Activated CD4-positive, alpha-beta memory T cell treated with anti-CD3 and anti-CD28 coated beads, Interleukin-2, amount 10 ng/mL, durations not matched to agents 7 days and 5 days (primary cell): ENCODE measurements around the gene CRYBG2. TPM values are rescaled to one million over a fixed set of nuclear protein-coding genes. Genes with fewer than 3 reads are reported as not detected.
A peak's percentile ranks its signal among the peaks of the same experiment; 100 is the strongest.
"Not testable (repeated sequence)": the region's sequence is repeated elsewhere in the genome, so short reads cannot be mapped to it uniquely, and the experiment has no call there.

Experiments
- CTCF ChIA-PET: fragments of 350-600 bp; sonication (Branson Sonifier 250); formaldehyde crosslinking; loops from one replicate; lab custom pipeline; 2021; ENCODE audit warnings: antibody characterized with exemption, inconsistent platforms; lab: Charles Lee
- POLR2A ChIA-PET: fragments of 350-600 bp; sonication (Branson Sonifier 250); formaldehyde crosslinking; loops from one replicate; lab custom pipeline; 2021; ENCODE audit warnings: antibody characterized with exemption; lab: Charles Lee
- DNase-seq: peaks from one replicate; pipeline ENCODE4 v3.0.0-alpha.2; 2020
- H3K27ac Mint-ChIP-seq: one replicate; pipeline ENCODE4 v1.8.0; 2021; ENCODE audit warnings: mild to moderate bottlenecking, mixed read lengths
- H3K27me3 Mint-ChIP-seq: one replicate; pipeline ENCODE4 v1.8.0; 2021; ENCODE audit warnings: mixed read lengths
- H3K36me3 Mint-ChIP-seq: one replicate; pipeline ENCODE4 v1.8.0; 2021; ENCODE audit warnings: low read depth, mixed read lengths
- H3K4me1 Mint-ChIP-seq: one replicate; pipeline ENCODE4 v1.8.0; 2021; ENCODE audit warnings: mixed read lengths
- H3K4me3 Mint-ChIP-seq: one replicate; pipeline ENCODE4 v1.8.0; 2021; ENCODE audit warnings: mild to moderate bottlenecking, mixed read lengths
- H3K9me3 Mint-ChIP-seq: one replicate; pipeline ENCODE4 v1.8.0; 2021; ENCODE audit warnings: mixed read lengths
- total RNA-seq, 2 experiments: library from RNA; stranded (reverse); gene quantifications; one replicate each; pipeline ENCODE4 v1.2.3, GENCODE V29; 2021

Gene CRYBG2
- total RNA-seq, 2 experiments from 2014 or later, result 1.9 to 4.3 TPM

DNA sequence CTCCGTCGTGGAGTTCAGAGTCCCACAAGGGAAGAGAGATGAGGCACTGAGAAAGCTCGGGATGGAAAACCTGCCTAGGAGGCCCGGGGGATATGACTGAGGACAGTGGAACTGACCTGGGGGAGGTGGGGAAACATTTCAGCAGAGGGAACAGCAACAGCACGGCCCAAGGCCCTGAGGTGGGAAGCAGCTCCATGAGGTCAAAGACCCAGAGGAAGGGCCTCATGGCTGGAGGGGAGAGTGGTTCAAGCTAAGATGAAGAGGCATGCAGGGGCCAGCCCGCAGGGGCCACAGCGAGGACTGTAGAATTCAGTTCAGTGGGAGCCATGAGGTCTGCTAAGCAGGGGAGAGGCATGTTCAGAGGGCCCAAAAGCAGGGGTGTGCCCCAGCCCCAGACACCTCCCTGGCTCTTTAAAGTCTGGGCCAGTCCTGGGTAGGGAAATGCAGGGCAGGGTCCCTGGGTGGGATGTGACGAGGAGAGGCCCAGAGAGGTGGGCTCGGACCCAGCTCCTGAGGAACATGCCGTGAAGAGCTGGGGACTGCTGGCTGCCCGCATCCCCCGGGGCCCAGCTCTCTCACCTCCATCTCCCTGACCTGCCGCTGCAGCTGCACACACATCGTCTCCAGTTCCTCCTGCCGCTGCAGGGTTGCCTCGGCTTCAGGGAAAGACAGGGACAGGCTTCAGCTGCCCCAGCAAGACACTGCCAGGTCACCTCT lies 57.4 kb downstream of the CRYBG2 start:
- no peak for DNase-seq
- Mint-ChIP-seq H3K36me3 (peaks cover 5% of the 10 kb centered on the region), H3K27me3 (no peaks in the 10 kb centered on the region), H3K4me3 (no peak overlapping the region), H3K9me3 (no peaks in the 10 kb centered on the region), H3K27ac (no peak overlapping the region), H3K4me1 (peaks cover 19% of the 10 kb centered on the region)
- ChIA-PET POLR2A (interaction anchor here (1.3 to 28.5 kb wide), 4 partner anchors 10 to 21 kb away, joined by 3 to 1302 read pairs (median 6); partner anchors contain the start of genes CD52, SH3BGRL3 and UBXN11), CTCF (interaction anchor here (1.0 to 1.3 kb wide), 2 partner anchors 12 to 23 kb away, joined by 3 to 4 read pairs; no protein-coding TSS in a partner anchor)

DNA sequence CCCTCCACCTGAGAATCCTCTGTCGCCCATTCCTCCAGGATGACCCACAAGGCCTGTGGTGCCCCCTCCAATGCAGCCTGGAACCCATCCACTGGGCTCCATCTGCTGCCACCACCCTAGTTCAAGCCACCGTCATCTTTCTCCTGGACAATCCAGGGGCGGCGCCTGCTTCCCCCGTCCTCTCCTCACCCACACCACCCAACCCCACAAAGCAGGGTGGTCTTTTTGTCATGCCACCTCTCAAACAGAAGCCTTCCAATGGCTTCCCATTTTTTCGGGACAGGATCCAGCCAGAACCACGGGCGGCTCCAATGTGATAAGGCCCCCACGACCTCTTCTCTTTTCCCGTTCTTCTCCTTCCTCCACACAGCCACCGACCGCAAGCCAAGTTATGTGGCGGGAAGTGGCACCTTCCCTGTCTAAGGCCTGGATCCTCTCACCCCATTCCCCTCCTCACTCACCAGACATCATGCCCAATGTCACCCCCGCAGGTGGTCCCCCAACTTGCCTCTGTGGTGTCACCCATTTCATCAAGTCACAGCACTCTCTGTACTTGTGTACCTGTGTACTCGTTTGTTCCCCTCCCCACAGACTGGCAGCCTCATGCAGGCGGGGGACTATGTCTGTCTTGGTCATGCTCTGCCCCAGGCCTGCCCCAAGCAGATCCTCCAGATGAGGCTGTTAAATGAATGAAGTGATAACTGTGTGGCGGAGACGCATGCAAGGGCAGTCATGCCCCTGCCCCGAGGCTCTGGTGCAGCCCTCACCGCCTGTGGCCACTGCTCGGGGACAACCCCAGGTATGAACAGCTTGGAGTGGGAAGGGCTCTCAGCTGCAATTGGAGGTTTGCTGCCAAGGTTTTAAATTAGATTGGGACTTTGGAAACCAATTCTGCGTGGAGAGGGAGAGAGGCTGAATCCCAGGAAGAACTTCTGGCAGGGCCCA lies 58.5 kb downstream of the CRYBG2 start:
- Mint-ChIP-seq H3K27ac (no peak overlapping the region), H3K4me1 (peaks cover 22% of the 10 kb centered on the region), H3K4me3 (no peak overlapping the region), H3K27me3 (no peaks in the 10 kb centered on the region), H3K36me3 (peaks cover 5% of the 10 kb centered on the region), H3K9me3 (no peaks in the 10 kb centered on the region)
- POLR2A ChIA-PET, result interaction anchor here (1.3 to 28.5 kb wide), 2 partner anchors 11 to 12 kb away, joined by 5 to 1302 read pairs; partner anchors contain the start of genes SH3BGRL3 and UBXN11
- CTCF ChIA-PET, result no interaction called here
- no peak for DNase-seq

DNA sequence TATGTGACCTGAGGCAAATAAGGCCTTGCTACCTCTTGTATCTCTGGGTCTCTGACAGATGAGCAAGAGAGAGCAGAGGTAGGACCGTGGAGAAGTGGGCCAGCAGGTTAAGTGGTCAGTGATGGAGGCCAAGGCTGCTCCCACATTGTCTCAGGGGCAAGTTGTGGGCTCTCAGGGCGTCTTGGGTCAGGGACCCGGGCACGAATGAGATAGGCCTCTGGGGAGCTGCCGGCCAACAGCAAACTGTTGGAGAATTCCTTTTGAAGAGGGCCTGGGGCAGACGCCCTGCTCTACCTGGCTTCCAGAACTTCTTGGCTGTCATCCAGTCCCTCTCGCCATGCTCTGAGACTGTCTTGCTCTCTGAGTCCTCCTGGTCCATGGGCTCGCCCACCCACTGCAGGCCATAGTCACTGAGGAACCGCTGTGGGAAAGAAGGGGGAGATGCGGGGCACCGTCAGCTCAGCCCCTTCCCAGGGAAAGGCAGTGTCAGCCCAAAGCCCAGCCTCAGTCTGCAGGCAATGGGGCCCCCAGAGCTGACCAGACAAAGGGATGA lies 59.9 kb downstream of the CRYBG2 start:
- POLR2A ChIA-PET, result interaction anchor here (1.2 to 1.3 kb wide), 3 partner anchors 13 to 21 kb away, joined by 3 to 5 read pairs (median 3); partner anchors contain the start of gene UBXN11
- Mint-ChIP-seq H3K36me3 (peaks cover 5% of the 10 kb centered on the region), H3K27me3 (no peaks in the 10 kb centered on the region), H3K27ac (no peak overlapping the region), H3K4me1 (peaks cover 31% of the 10 kb centered on the region), H3K9me3 (no peaks in the 10 kb centered on the region), H3K4me3 (no peak overlapping the region)
- CTCF ChIA-PET, result no interaction called here
- DNase-seq, result no peak

DNA sequence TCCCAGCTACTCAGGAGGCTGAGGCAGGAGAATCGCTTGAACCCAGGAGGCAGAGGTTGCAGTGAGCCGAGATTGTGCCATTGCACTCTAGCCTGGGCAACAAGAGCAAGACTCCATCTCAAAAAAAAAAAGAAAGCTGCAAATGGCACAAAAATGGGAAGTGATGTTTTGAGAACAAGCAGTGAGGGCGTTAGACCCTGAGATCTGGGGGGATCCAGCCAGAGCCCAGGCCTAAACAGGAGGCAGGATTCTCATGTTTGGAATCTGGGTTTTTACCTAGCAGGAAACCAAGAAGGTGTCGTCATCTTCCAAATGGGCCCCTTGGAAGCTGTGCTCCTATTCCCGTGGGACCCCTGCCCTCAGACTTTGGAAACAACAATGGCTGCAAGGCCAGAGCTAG lies 61.2 kb downstream of the CRYBG2 start:
- not testable (repeated sequence) for H3K36me3 Mint-ChIP-seq, H3K27me3 Mint-ChIP-seq, H3K27ac Mint-ChIP-seq, H3K4me3 Mint-ChIP-seq, H3K9me3 Mint-ChIP-seq, DNase-seq
- peaks cover 42% of the 10 kb centered on the region for H3K4me1 Mint-ChIP-seq
- POLR2A ChIA-PET, result interaction anchor here (19.9 kb wide), 1 partner anchor 17 kb away, joined by 1302 read pairs; the partner anchor contains the start of genes CD52 and UBXN11
- CTCF ChIA-PET, result interaction anchor here (1.4 to 1.5 kb wide), 2 partner anchors 15 to 28 kb away, joined by 4 to 6 read pairs; no protein-coding TSS in a partner anchor

DNA sequence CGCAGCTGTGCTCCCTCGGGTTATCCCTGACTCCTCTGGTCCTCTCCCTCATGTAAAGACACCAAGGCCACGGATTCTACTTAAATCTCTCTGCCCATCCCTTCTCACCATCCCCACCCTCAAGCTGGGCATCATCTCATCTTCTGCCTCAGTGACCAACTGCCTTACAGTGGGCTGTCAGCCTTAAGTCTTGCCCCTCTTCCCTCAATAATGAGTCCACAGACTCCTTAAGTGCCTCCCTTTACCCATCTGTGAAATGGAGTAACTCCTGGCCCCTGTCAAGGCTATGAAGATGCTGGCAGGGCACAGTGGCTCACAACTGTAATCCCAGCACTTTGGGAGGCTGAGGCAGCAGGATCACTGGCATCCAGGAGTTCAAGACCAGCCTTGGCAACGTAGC lies 62.0 kb downstream of the CRYBG2 start:
- no peaks in the 10 kb centered on the region for H3K9me3 Mint-ChIP-seq
- CTCF ChIA-PET, result interaction anchor here (1.4 to 1.5 kb wide), 2 partner anchors 16 to 28 kb away, joined by 4 to 6 read pairs; no protein-coding TSS in a partner anchor
- no peak overlapping the region for H3K4me3 Mint-ChIP-seq
- POLR2A ChIA-PET, result interaction anchor here (19.9 kb wide), 1 partner anchor 18 kb away, joined by 1302 read pairs; the partner anchor contains the start of genes CD52 and UBXN11
- H3K36me3 Mint-ChIP-seq, result peaks cover 5% of the 10 kb centered on the region
- peaks cover 50% of the 10 kb centered on the region for H3K4me1 Mint-ChIP-seq
- peak overlapping the region; percentile 98 for H3K27ac Mint-ChIP-seq
- DNase-seq, result no peak
- H3K27me3 Mint-ChIP-seq, result no peaks in the 10 kb centered on the region

DNA sequence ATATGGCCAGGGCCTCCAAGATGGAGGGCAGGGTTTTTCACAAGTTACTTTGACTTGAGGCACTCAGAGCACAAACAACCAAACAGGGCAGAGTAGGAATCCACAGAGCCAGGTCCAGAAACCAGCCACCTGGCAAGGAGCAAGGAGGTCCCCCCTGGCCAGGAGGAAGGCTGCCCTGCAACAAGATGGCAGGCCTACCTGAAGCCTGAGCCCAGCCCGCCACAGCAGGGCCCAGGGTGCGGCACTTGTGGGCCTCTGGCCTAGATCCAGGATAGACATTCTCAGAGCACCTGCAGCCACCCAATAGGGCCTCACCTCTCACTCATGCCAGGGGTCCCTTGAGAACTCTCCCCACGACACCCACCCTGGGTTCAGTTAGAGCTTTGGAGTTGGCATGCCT lies 62.5 kb downstream of the CRYBG2 start:
- H3K4me3 Mint-ChIP-seq, result no peak overlapping the region
- peak overlapping the region; percentile 98 for H3K27ac Mint-ChIP-seq
- H3K4me1 Mint-ChIP-seq, result peaks cover 55% of the 10 kb centered on the region
- H3K36me3 Mint-ChIP-seq, result peaks cover 5% of the 10 kb centered on the region
- no peak for DNase-seq
- H3K9me3 Mint-ChIP-seq, result no peaks in the 10 kb centered on the region
- no peaks in the 10 kb centered on the region for H3K27me3 Mint-ChIP-seq
- CTCF ChIA-PET, result interaction anchor here (0.5 to 1.5 kb wide), 2 partner anchors 29 to 144 kb away, joined by 3 to 4 read pairs; no protein-coding TSS in a partner anchor
- POLR2A ChIA-PET, result interaction anchor here (19.9 kb wide), 1 partner anchor 19 kb away, joined by 1302 read pairs; the partner anchor contains the start of genes CD52 and UBXN11

DNA sequence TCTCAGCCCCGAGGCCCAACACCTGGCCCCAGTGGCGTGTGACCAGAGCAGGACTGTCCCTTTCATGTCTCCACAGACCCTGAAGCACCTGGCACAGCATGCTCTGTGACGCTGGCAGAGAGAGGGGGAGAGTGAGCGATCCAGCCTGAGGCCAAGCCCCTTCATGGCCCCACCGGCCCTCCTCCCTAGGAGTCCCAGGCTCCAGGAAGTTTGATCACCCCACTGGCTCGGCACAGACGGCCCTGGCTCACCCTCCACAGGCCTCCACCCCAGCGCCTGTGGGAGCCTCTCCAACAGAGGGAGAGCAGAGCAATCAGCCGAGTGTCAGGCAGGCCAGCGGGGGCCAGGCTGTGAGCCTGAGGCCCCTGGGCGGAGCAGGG lies 63.1 kb downstream of the CRYBG2 start:
- Mint-ChIP-seq H3K4me1 (peaks cover 61% of the 10 kb centered on the region), H3K27ac (peak overlapping the region; percentile 98), H3K4me3 (no peak overlapping the region), H3K36me3 (peaks cover 5% of the 10 kb centered on the region), H3K27me3 (no peaks in the 10 kb centered on the region), H3K9me3 (no peaks in the 10 kb centered on the region)
- POLR2A ChIA-PET, result interaction anchor here (2.0 to 19.9 kb wide), 4 partner anchors 13 to 166 kb away, joined by 8 to 1302 read pairs (median 84); partner anchors contain the start of genes CD52, SH3BGRL3 and UBXN11
- CTCF ChIA-PET, result interaction anchor here (0.9 to 17.9 kb wide), 3 partner anchors 11 to 24 kb away, joined by 3 to 883 read pairs (median 83); partner anchors contain the start of genes CD52, SH3BGRL3 and UBXN11
- DNase-seq, result no peak

DNA sequence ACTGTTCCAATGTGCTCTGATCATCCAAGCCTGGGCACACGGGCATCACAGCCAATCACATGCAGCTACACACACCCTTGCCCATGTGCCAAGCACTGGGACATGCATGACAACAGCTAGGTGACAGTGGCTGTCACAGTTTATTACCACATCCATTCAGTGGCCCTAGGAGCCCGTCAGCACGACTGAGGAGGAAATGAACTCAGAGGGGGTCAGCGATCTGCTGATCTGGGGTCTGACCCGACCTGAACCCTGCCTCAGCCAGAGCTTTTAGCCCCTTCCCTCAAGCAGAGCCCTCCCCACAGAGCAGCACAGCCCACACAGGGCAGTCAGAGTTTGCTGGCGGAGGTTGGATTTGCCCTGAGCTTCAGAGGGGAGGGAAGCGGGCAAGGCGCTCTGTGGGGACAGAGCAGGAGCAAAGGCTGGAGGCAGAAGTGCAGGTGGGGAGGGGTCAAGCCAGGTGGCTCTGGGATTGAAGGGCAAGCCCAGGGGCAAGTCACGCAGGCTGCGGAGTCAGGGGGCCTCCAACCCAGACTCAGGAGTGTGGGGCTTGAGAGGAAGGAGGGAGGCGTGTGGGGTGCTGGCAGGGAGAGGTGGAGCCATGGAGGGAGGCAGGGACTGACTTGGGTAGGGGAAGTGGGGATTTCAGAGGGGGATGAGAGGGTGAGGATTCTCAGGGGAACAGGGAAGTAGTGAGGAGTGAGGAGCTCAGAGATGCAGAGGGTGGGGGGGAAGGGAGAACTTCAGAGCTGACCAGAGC lies 63.6 kb downstream of the CRYBG2 start:
- no peaks in the 10 kb centered on the region for H3K27me3 Mint-ChIP-seq
- ChIA-PET CTCF (interaction anchor here (0.9 to 17.9 kb wide), 6 partner anchors 11 to 126 kb away, joined by 3 to 883 read pairs (median 39); partner anchors contain the start of genes CD52, SH3BGRL3 and UBXN11), POLR2A (interaction anchor here (2.0 to 19.9 kb wide), 5 partner anchors 12 to 165 kb away, joined by 8 to 1302 read pairs (median 32); partner anchors contain the start of genes CD52, SH3BGRL3 and UBXN11)
- H3K36me3 Mint-ChIP-seq, result peaks cover 7% of the 10 kb centered on the region
- no peak overlapping the region for H3K4me3 Mint-ChIP-seq
- peak; percentile 46 for DNase-seq
- peak overlapping the region; percentile 98 for H3K27ac Mint-ChIP-seq
- H3K4me1 Mint-ChIP-seq, result peaks cover 67% of the 10 kb centered on the region
- no peaks in the 10 kb centered on the region for H3K9me3 Mint-ChIP-seq

DNA sequence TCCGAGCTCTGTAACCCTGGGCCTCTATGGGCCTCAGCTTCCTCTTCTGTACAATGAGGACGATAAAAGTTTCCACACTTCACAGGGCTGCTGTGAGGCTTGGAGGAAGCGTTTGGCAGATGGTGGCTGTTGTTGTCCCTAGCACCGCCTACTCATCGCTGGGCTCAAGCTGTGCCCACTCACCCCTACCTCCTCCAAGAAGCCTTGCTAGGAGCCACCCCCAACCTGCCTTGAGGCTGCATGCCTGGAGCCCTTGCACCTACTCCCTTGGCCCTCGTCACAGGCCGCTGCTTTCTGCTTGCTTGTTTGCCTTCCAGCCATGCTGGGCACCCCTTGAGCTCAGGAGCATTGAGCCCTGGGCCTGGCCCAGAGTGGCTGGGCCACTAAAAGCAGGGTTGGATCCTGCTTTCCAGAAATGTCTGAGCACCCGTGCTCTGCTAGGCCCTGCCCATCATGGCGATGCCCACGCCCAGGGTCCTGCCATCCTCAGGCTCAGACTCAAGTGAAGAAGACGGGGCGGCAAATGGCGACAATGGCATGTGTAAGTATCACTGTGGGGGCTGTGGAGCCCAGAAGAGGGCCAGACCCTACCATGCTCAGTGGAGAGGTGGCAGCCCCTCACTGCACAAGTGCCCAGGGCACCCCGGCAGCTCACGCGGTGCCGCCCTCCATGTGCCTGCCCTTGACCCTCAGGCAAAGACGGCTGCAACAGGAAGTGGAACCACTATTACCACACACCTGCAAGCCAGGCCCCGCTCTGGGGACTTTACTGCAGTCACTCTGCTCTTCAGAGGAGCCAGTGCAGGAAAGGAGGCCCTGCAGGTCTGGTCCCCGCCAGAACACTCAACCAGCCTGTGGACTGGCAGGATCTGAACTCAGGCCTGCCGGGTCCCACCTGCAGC lies 64.5 kb downstream of the CRYBG2 start:
- no peaks in the 10 kb centered on the region for H3K27me3 Mint-ChIP-seq
- POLR2A ChIA-PET, result interaction anchor here (0.8 to 19.9 kb wide), 15 partner anchors 12 to 408 kb away, joined by 3 to 1302 read pairs (median 13); partner anchors contain the start of genes CD52, HMGN2, SH3BGRL3 and UBXN11
- DNase-seq, result peak; percentile 66
- H3K4me1 Mint-ChIP-seq, result peaks cover 76% of the 10 kb centered on the region
- peak overlapping the region; percentile 28 for H3K4me3 Mint-ChIP-seq
- H3K36me3 Mint-ChIP-seq, result peaks cover 14% of the 10 kb centered on the region
- CTCF ChIA-PET, result interaction anchor here (0.6 to 17.9 kb wide), 19 partner anchors 10 to 183 kb away, joined by 3 to 883 read pairs (median 7); partner anchors contain the start of genes CD52, CEP85, HMGN2 and SH3BGRL3
- H3K9me3 Mint-ChIP-seq, result no peaks in the 10 kb centered on the region
- peak overlapping the region; percentile 98 for H3K27ac Mint-ChIP-seq

DNA sequence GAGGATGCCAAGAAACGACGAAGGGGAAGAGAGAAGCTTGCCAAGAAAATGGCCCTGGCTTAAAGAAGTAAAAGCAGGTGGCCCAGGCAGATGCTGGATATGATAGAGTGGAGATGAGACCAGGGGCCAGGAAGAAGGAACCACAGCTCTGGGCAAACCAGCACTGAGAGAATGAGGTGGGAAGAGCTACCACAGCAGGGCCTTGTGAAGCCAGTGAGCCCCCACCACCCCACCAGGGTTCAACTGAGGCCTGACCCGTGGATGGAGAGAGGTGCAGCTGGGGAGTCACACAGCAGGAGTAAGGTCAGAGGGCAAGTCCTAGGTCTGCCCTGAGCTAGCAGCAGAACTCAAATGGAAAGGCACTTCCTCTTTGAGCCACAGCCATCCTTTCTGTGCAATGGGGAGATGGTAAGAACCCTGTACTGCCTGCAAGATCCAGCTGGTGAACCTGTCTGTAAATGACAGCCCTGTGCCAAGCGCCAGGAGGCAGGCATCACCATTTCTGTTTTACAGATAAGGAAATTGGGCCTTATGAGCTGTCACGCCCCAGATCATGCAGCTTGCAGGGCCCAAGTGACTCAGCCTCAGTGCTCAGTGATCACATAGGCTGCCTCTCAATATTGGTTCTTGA lies 65.5 kb downstream of the CRYBG2 start:
- Mint-ChIP-seq H3K4me1 (peaks cover 86% of the 10 kb centered on the region), H3K27ac (peak overlapping the region; percentile 98), H3K4me3 (peak overlapping the region; percentile 54), H3K27me3 (no peaks in the 10 kb centered on the region), H3K36me3 (peaks cover 24% of the 10 kb centered on the region), H3K9me3 (no peaks in the 10 kb centered on the region)
- peak; percentile 82 for DNase-seq
- ChIA-PET CTCF (interaction anchor here (0.6 to 17.9 kb wide), 20 partner anchors 9 to 183 kb away, joined by 3 to 883 read pairs (median 7); partner anchors contain the start of genes CD52, CEP85, HMGN2 and SH3BGRL3), POLR2A (interaction anchor here (0.8 to 19.9 kb wide), 19 partner anchors 11 to 545 kb away, joined by 3 to 1302 read pairs (median 7); partner anchors contain the start of genes CD52, DHDDS, HMGN2 and SH3BGRL3)
